Ovary (tissue), 9 donors: ENCODE results near the gene RNF7. TPM values are rescaled to one million over a fixed set of nuclear protein-coding genes. Genes with fewer than 3 reads are reported as not detected.

Experiments
- DNase-seq, 5 donors: peaks; one replicate each; pipeline ENCODE4 v3.0.0-alpha.2; 2019 to 2020
- H3K27ac ChIP-seq, 2 donors: fragments of 200-600 bp; one replicate each; pipeline versions ENCODE4 v1.5.1 to v1.8.0; 2019 to 2022
- H3K27me3 ChIP-seq: fragments of 200-600 bp; one replicate; pipeline ENCODE4 v1.8.0; 2022
- H3K36me3 ChIP-seq: fragments of 200-600 bp; sonication (generic); one replicate; pipeline ENCODE4 v1.5.1; 2019
- H3K4me1 ChIP-seq: one replicate; pipeline ENCODE4 v1.8.1; 2013; ENCODE audit warnings: mild to moderate bottlenecking, moderate library complexity; ENCODE audit not compliant: insufficient read depth
- H3K4me3 ChIP-seq: fragments of 200-600 bp; sonication (generic); one replicate; pipeline ENCODE4 v1.5.1; 2017
- H3K9me3 ChIP-seq, 2 donors: fragments of 200-600 bp in 1 of 2; sonication (generic) in 1 of 2; one replicate each; pipeline versions ENCODE4 v1.5.1 to v1.8.1; 2013 to 2019; ENCODE audit warnings: mild to moderate bottlenecking in 1 of 2, moderate library complexity in 1 of 2
- EP300 ChIP-seq: sonication (generic); formaldehyde crosslinking; IDR thresholded peaks from one replicate; pipeline ENCODE4 v1.6.1; 2017; ENCODE audit warnings: antibody characterized with exemption
- POLR2A ChIP-seq: fragments of 450-650 bp; IDR thresholded peaks from one replicate; pipeline ENCODE4 v1.6.1; 2017; ENCODE audit warnings: antibody characterized with exemption, mild to moderate bottlenecking, moderate library complexity
- WGBS, 3 donors: extraction: QIAGEN DNeasy Blood & Tissue Kit in 1 of 3; methylation state at CpG; one replicate each; pipeline versions ENCODE4 v1.1.5 to v1.1.7; 2013 to 2017; 5-methylcytosine and 5-hydroxymethylcytosine counted together
- intact Hi-C, 4 donors: fragments of 100-400 bp; cut with DNase I; formaldehyde crosslinking; loops; one replicate each; pipeline versions ENCODE4 v1.11.0 to v1.15.1; 2022 to 2023
- polyA plus RNA-seq, 2 donors: library from polyadenylated mRNA; stranded (reverse); fragments of 200-250 nt in 1 of 2; fragments of 350-450 nt in 1 of 2; fragmentation: Illumina TruSeq in 1 of 2; extraction: RNeasy Lipid Tissue Mini Kit (QIAGEN cat#74804) in 1 of 2; gene quantifications; one replicate each; pipeline ENCODE4 v1.2.3, GENCODE V29; 2013 to 2014
- total RNA-seq, 7 donors: library from RNA; depleted of rRNA in 2 of 7; stranded (reverse); fragments of >200 nt in 2 of 7; fragmentation: NEBNext Ultra II Directional in 3 of 7; extraction: Animal tissue kit (Norgen Biotek cat#: 25700) in 3 of 7; gene quantifications; one replicate each; pipeline versions ENCODE4 v1.1.0 to v1.2.4, GENCODE V29; 2016 to 2023
- TF ChIP-seq, protein P1 (sequence below), 3 donors: fragments of 450-650 bp in 2 of 3; fragments of 200-600 bp in 1 of 3; IDR thresholded peaks; one replicate each; pipeline versions ENCODE4 v1.5.1 to v1.8.0; 2016 to 2022; ENCODE audit warnings: antibody characterized with exemption in 3 of 3, mild to moderate bottlenecking in 1 of 3
- donor health status: DM: no; HTN: no; CAD: no; lungs with moderate emphysema.
- donor health status: DM: no; HTN: no; CAD: no.
- donor health status: Bipolar disorder and iron deficiency.
- donor health status: DM: yes; HTN: yes; CAD: no.
- donor health status: DM: no; HTN: no; CAD: no.
- donor health status: DM: yes; HTN: yes; CAD: no.

Gene RNF7
- total and polyA plus RNA-seq, 9 donors: 70.2 to 100 (median 79.1) TPM

GRCh38 chr3:141777957-141778813 lies 40.1 kb downstream of the RNF7 start:
- Histone ChIP-seq H3K4me1 (no peaks in the 10 kb centered on the region), H3K27ac (no peak overlapping the region), H3K36me3 (no peaks in the 10 kb centered on the region), H3K4me3 (no peak overlapping the region), H3K9me3 (no peaks in the 10 kb centered on the region), H3K27me3 (no peaks in the 10 kb centered on the region)
- TF ChIP-seq EP300: no peak
- TF ChIP-seq, protein P1, sequence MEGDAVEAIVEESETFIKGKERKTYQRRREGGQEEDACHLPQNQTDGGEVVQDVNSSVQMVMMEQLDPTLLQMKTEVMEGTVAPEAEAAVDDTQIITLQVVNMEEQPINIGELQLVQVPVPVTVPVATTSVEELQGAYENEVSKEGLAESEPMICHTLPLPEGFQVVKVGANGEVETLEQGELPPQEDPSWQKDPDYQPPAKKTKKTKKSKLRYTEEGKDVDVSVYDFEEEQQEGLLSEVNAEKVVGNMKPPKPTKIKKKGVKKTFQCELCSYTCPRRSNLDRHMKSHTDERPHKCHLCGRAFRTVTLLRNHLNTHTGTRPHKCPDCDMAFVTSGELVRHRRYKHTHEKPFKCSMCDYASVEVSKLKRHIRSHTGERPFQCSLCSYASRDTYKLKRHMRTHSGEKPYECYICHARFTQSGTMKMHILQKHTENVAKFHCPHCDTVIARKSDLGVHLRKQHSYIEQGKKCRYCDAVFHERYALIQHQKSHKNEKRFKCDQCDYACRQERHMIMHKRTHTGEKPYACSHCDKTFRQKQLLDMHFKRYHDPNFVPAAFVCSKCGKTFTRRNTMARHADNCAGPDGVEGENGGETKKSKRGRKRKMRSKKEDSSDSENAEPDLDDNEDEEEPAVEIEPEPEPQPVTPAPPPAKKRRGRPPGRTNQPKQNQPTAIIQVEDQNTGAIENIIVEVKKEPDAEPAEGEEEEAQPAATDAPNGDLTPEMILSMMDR (IDR thresholded peaks at IDR 0.05): no peak
- TF ChIP-seq POLR2A: no peak
- intact Hi-C loops: no loop called here
- WGBS, 3 donors: 91 to 92% (median 92%) methylated on average over 42 of the region's 42 CpGs
- no peak for DNase-seq

DNA sequence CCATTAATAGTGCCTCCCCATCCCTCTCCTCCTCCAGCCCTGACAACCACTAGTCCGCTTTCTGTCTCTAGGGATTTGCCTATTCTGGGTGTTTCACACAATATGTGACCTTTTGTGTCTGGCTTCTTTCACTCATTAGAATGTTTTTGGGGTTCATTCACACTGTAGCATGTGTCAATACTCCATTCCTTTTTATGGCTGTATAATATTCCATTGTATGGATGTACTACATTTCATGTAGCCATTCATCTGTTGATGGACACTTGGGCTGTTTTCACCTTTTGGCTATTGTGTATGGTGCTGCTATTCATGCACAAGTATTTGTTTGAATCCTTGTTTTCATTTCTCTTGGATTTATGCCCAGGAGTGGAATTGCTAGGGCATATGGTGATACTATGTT lies 41.6 kb downstream of the RNF7 start:
- no peak for DNase-seq
- intact Hi-C loops: no loop called here
- Histone ChIP-seq H3K27ac (no peak overlapping the region), H3K4me3 (no peak overlapping the region), H3K4me1 (no peaks in the 10 kb centered on the region), H3K9me3 (no peaks in the 10 kb centered on the region), H3K27me3 (no peaks in the 10 kb centered on the region), H3K36me3 (no peaks in the 10 kb centered on the region)
- WGBS, 3 donors: 88 to 98% (median 88%) methylated on average over 1 of the region's 1 CpG
- TF ChIP-seq, protein P1 (IDR thresholded peaks at IDR 0.05): no peak

DNA sequence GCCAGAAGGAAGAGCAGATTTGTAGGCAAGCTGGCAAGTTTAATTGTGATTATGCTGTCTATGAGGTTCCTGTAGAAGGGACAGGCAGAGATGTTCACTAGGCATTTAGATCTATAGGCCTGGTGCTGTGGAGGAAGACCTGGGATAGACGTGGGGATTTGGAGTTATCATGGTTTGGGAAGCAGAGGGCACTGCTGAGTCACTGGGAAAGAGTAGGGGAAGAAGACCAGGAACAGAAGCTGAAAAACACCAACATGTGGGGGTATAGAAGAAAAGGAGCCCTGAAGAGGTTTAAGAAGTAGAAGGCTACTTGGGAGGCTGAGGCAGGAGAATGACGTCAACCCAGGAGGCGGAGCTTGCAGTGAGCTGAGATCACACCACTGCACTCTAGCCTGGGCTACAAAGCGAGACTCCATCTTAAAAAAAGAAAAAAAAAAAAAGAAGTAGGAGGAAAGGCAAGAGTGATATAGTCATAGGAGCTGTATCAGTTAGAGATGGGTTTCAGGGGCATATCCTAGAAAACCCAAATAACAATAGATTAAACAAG lies 44.4 kb downstream of the RNF7 start:
- intact Hi-C loops: no loop called here
- H3K4me1 ChIP-seq: no peaks in the 10 kb centered on the region
- H3K4me3 ChIP-seq: no peak overlapping the region
- WGBS, 3 donors: 36 to 55% (median 54%) methylated on average over 4 of the region's 4 CpGs
- no peak overlapping the region for H3K27ac ChIP-seq
- H3K36me3 ChIP-seq: no peaks in the 10 kb centered on the region
- H3K9me3 ChIP-seq: no peaks in the 10 kb centered on the region
- H3K27me3 ChIP-seq: no peaks in the 10 kb centered on the region
- TF ChIP-seq, protein P1 (IDR thresholded peaks at IDR 0.05): no peak
- no peak for TF ChIP-seq EP300
- TF ChIP-seq POLR2A: no peak
- DNase-seq: no peak

GRCh38 chr3:141783632-141784031 lies 45.5 kb downstream of the RNF7 start:
- 83 to 93% (median 88%) methylated on average over 6 of the region's 6 CpGs for WGBS, 3 donors
- TF ChIP-seq, protein P1 (IDR thresholded peaks at IDR 0.05): no peak
- intact Hi-C loops: no loop called here

More at GRCh38 chr3:141783632-141784031, 45.5 kb downstream of the RNF7 start:
- Histone ChIP-seq H3K27me3 (no peaks in the 10 kb centered on the region), H3K27ac (no peak overlapping the region), H3K4me3 (no peak overlapping the region), H3K4me1 (no peaks in the 10 kb centered on the region), H3K36me3 (no peaks in the 10 kb centered on the region), H3K9me3 (no peaks in the 10 kb centered on the region)
- DNase-seq: no peak
